Measurements from ENCODE around the gene CNGB1.
"Not testable (repeated sequence)": the region's sequence is repeated elsewhere in the genome, so short reads cannot be mapped to it uniquely, and the experiment has no call there.

Gene CNGB1

GRCh38 chr16:57957673-57958392, 13.1 kb downstream of the CNGB1 start:
- intact Hi-C loops (cut with DNase I), result no loop called here
- DNase-seq, result peak in 1 of 10 donors; percentile 66

DNA sequence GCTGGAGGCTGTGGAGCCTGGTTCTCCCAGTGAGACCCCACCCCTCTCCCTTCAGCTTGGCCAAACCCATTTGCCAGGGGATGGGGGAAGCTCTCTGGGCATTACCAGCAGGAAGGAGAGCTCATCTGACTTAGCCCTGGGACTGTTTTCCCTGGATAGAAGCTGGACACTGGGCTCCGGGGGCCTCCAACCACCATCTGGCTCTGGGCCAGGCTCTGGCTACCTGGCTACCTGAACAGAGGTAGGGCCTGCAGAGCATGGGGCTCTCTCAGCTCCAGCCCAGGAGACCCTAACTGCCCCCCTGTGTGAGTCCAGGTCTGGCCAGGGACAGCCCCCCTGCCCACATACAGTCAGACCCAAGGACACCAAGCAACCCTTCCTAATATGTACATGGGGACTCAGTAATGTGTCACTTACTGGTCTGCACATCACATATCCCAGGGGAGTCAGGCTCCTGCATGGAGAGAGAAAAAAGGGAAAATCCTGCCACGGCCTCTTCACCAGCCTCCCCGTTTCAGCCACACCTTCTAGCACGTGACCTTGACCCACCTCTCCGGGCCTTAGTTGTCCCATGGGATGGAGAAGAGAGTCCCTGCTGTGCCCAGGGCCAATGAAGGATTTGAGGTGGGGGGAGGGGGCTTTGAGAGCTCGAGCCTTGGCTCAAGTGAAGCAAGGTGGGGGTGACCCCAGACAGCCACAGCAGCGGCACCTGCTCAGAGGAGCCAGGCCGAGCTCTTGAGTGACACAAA, 13.8 kb downstream of the CNGB1 start:
- peak in 2 of 10 donors; percentile 27 to 75 for DNase-seq
- intact Hi-C loops (cut with DNase I), result no loop called here

- intact Hi-C loops (cut with DNase I), result no loop called here
- DNase-seq, result peak in 1 of 10 donors; percentile 51
Measured at GRCh38 chr16:57956270-57956808, 14.6 kb downstream of the CNGB1 start.

GRCh38 chr16:57955572-57956188, 15.2 kb downstream of the CNGB1 start:
- intact Hi-C loops (cut with DNase I), result no loop called here
- peak in 2 of 10 donors; percentile 52 to 59 for DNase-seq

- intact Hi-C loops (cut with DNase I), result no loop called here
Measured at GRCh38 chr16:57953857-57954256, 17.1 kb downstream of the CNGB1 start.

GRCh38 chr16:57952909-57953308, 18.0 kb downstream of the CNGB1 start:
- peak in 2 of 10 donors; percentile 69 for DNase-seq
- intact Hi-C loops (cut with DNase I), result no loop called here

More at GRCh38 chr16:57953857-57954256, 17.1 kb downstream of the CNGB1 start:
- peak in 1 of 10 donors; percentile 0 for DNase-seq

DNA sequence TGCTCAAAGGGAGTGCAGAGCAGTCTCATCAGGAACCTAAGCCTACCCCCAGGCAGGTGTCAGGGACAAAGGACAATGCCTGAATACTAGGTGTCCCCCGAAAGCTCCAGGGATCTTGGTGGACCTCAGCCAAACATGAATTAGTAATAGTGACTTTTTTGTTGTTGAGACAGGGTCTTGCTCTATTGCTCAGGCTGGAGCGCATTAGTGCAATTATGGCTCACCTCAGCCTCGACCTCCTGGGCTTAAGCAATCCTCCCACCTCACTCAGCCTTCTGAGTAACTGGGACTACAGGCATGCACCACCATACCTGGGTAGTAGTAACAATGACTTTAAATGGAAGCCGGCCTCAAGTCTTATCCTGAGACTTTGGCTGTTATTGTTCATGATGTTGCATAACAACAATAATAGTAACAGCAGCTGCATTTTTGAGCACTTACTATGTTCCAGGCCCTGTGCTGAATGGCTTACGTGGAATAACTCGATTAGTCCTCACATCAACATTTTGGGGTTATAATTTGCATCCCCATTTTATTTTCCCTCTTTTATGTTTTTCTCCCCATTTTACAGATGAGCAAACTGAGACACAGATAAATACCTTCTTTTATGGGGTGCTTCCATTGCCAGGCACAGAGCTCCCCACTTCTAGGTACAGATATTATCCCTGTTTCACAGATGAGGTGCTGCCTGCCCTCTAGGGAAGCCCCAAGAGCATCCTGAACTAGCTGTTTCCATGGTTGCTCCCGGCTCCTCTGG, 19.5 kb downstream of the CNGB1 start:
- DNase-seq, result peak in 1 of 10 donors; percentile 30
- intact Hi-C loops (cut with DNase I), result no loop called here

- intact Hi-C loops (cut with DNase I), result no loop called here
- peak in 2 of 10 donors; percentile 69 to 79 for DNase-seq
Measured at GRCh38 chr16:57950382-57950781, 20.5 kb downstream of the CNGB1 start.

- peak in 1 of 10 donors; percentile 42 for DNase-seq
- intact Hi-C loops (cut with DNase I), result no loop called here
Measured at GRCh38 chr16:57949595-57950238, 21.2 kb downstream of the CNGB1 start.

DNA sequence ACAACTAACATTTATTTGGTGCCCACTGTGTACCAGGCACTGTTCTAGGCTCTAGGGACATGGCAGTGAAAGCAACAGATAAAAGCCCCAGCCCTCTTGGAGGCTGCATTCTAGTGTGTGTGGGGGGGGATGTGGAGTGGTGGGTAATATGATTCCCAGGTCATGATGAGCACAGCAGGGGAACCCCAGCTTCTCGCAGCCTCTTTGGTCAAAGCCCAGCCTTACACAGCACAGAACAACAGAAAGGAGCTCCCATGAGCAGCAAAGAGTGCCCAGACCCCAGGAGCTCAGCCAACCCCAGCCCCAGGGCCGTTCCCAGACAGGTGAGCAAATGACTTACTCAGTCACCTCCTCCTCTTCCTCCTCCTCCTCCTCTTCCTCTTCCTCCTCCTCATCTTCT, 21.9 kb downstream of the CNGB1 start:
- intact Hi-C loops (cut with DNase I), result no loop called here
- peak in 2 of 10 donors; percentile 41 to 43 for DNase-seq

- intact Hi-C loops (cut with DNase I), result no loop called here
- no peak for DNase-seq
Measured at GRCh38 chr16:57948027-57948426, 22.9 kb downstream of the CNGB1 start.

- intact Hi-C loops (cut with DNase I), result no loop called here
- peak in 1 of 10 donors; percentile 27 for DNase-seq
Measured at GRCh38 chr16:57947261-57947660, 23.7 kb downstream of the CNGB1 start.

- intact Hi-C loops (cut with DNase I), result no loop called here
- DNase-seq, result peak in 3 of 10 donors; percentile 19 to 76 (median 38)
Measured at GRCh38 chr16:57946181-57946801, 24.6 kb downstream of the CNGB1 start.

- DNase-seq, result peak in 1 of 10 donors; percentile 62
- intact Hi-C loops (cut with DNase I), result no loop called here
Measured at GRCh38 chr16:57945740-57946138, 25.2 kb downstream of the CNGB1 start.

DNA sequence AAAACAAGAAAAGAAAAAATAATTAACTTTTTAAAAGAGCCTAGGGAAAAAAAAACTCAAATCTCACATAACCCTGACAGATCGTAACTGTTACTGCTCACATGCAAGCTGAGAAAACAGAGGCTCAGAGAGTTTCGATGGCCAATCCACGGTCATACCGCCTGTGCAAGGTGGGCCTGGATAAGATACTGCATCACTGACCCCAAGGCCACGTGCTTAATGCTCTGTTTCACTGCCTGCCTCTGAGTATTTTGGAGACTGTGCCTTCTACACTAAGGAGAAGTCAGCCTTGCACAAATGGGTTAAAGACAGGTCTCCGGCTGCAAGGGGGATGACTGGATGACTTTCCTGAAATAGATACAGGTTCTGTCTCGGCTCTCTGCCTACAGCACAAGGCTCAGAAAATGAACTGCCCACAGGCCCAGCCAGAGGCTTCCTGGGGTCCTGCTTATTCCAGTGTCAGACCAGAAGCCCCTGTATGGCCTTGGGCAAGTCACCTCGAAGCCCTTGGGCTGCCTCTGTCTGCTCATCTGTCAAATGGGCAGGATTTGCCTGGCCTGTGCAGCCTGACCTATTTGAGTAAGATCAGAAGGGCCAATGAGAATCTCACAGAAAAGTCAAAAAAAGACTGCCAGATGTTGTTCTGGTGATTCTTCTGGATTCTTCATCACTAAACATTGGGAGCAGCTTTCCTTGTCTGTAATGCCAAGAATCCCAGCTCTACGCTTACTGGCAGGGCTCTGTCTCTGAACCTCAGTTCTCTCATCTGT, 25.8 kb downstream of the CNGB1 start:
- DNase-seq, result peak in 2 of 10 donors; percentile 27 to 31
- intact Hi-C loops (cut with DNase I), result no loop called here

- DNase-seq, result peak in 1 of 10 donors; percentile 19
- intact Hi-C loops (cut with DNase I), result not testable (repeated sequence)
Measured at GRCh38 chr16:57943381-57943780, 27.5 kb downstream of the CNGB1 start.

DNA sequence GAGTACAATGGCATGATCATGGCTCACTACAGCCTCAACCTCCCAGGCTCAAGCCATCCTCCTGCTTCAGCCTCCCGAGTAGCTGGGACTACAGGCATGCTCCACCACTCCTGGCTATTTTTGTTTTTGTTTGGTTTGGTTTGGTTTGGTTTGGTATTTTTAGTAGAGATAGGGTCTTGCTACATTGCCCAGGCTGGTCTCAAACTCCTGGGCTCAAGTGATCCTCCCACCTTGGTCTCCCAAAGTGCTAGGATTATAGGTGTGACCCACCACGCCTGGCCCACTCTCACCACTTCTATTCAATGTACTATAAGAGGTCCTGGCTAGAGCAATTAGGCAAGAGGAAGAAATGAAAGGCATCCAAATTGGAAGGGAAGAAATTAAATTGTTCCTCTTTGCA, 29.0 kb downstream of the CNGB1 start:
- DNase-seq, result peak in 1 of 10 donors; percentile 2
- intact Hi-C loops (cut with DNase I), result not testable (repeated sequence)

- DNase-seq, result peak; percentile 36 to 94 (median 68)
Measured at GRCh38 chr16:57941016-57941664, 29.8 kb downstream of the CNGB1 start.

More at GRCh38 chr16:57941016-57941664, 29.8 kb downstream of the CNGB1 start:
- intact Hi-C loops (cut with DNase I), result no loop called here

All from posterior cingulate gyrus (tissue), 11 donors.